Suprapubic skin (tissue), 4 donors: Measurements from ENCODE around the gene CBLB.

Experiments
- EP300 ChIP-seq: sonication (generic); formaldehyde crosslinking; IDR thresholded peaks from one replicate; pipeline ENCODE4 v1.6.1; 2017; ENCODE audit warnings: antibody characterized with exemption
- POLR2AphosphoS5 ChIP-seq, 3 donors: sonication (generic); formaldehyde crosslinking; IDR thresholded peaks; one replicate each; pipeline ENCODE4 v1.6.1; 2017; ENCODE audit warnings: antibody characterized with exemption in 3 of 3
- TF ChIP-seq, protein P1 (sequence below), 2 donors: fragments of 200-600 bp in 1 of 2; fragments of 450-650 bp in 1 of 2; sonication (generic) in 1 of 2; IDR thresholded peaks; one replicate each; pipeline ENCODE4 v1.5.1; 2016 to 2019; ENCODE audit warnings: antibody characterized with exemption in 2 of 2, mild to moderate bottlenecking in 1 of 2, moderate library complexity in 1 of 2

GRCh38 chr3:105798381-105798934 is 70.4 kb downstream of the CBLB start:
- TF ChIP-seq EP300 (no peak), POLR2AphosphoS5 (IDR thresholded peaks at IDR 0.05) (no peak)
- TF ChIP-seq, protein P1, sequence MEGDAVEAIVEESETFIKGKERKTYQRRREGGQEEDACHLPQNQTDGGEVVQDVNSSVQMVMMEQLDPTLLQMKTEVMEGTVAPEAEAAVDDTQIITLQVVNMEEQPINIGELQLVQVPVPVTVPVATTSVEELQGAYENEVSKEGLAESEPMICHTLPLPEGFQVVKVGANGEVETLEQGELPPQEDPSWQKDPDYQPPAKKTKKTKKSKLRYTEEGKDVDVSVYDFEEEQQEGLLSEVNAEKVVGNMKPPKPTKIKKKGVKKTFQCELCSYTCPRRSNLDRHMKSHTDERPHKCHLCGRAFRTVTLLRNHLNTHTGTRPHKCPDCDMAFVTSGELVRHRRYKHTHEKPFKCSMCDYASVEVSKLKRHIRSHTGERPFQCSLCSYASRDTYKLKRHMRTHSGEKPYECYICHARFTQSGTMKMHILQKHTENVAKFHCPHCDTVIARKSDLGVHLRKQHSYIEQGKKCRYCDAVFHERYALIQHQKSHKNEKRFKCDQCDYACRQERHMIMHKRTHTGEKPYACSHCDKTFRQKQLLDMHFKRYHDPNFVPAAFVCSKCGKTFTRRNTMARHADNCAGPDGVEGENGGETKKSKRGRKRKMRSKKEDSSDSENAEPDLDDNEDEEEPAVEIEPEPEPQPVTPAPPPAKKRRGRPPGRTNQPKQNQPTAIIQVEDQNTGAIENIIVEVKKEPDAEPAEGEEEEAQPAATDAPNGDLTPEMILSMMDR (IDR thresholded peaks at IDR 0.05) = no peak
